H1 (cell line): Measurements from ENCODE around the gene POLR3F. TPM values are rescaled to one million over a fixed set of nuclear protein-coding genes. Genes with fewer than 3 reads are reported as not detected.
A peak's percentile ranks its signal among the peaks of the same experiment; 100 is the strongest.

ENCODE experiments used
- ASH2L ChIP-seq: fragments of 200-600, 300-600 bp; sonication (generic); IDR thresholded peaks from one replicate; pipeline ENCODE4 v1.7.1; 2017; ENCODE audit warnings: low read length
- BACH1 ChIP-seq: IDR thresholded peaks from 2 replicates; pipeline ENCODE4 v1.6.1; 2012; ENCODE audit warnings: low read length, improper control_type of control experiment
- BCL11A ChIP-seq, 2 experiments: IDR thresholded peaks; one replicate each; pipeline ENCODE4 v1.6.1; 2011; ENCODE audit warnings: low read depth in 2 of 2, low read length in 2 of 2, mild to moderate bottlenecking in 2 of 2
- CBX5 ChIP-seq: fragments of 300-800, 300-1000 bp; sonication (generic); IDR thresholded peaks from 2 replicates; pipeline ENCODE4 v1.7.1; 2016; ENCODE audit warnings: antibody characterized with exemption, low read length, low read depth
- CBX8 ChIP-seq: fragments of 300-800, 300-1000 bp; sonication (generic); IDR thresholded peaks from 2 replicates; pipeline ENCODE4 v1.7.1; 2016; ENCODE audit warnings: low read depth, low read length, borderline replicate concordance
- CHD1 ChIP-seq: IDR thresholded peaks from 2 replicates; pipeline ENCODE4 v1.6.1; 2012; ENCODE audit warnings: low read depth, low read length, improper control_type of control experiment
- CHD2 ChIP-seq: IDR thresholded peaks from 2 replicates; pipeline ENCODE4 v1.6.1; 2012; ENCODE audit warnings: low read length, improper control_type of control experiment
- HDAC2 ChIP-seq, 2 experiments: fragments of 300-600 bp in 1 of 2; sonication (generic) in 1 of 2; IDR thresholded peaks; 2 replicates each; pipeline ENCODE4 v1.6.1; 2011 to 2012; ENCODE audit warnings: low read depth in 2 of 2, low read length in 2 of 2, mild to moderate bottlenecking in 2 of 2, moderate library complexity in 2 of 2, borderline replicate concordance in 1 of 2, inconsistent platforms in 1 of 2
- JUN ChIP-seq: IDR thresholded peaks from 2 replicates; pipeline ENCODE4 v1.6.1; 2011; ENCODE audit warnings: low read depth, mild to moderate bottlenecking, improper control_type of control experiment, low read length
- MAFK ChIP-seq: IDR thresholded peaks from 2 replicates; pipeline ENCODE4 v1.6.1; 2012; ENCODE audit warnings: low read depth, mild to moderate bottlenecking, improper control_type of control experiment, low read length
- NANOG ChIP-seq: IDR thresholded peaks from 2 replicates; pipeline ENCODE4 v1.6.1; 2011; ENCODE audit warnings: low read length, low read depth, mild to moderate bottlenecking, inconsistent platforms; ENCODE audit not compliant: insufficient read depth, poor library complexity, severe bottlenecking
- NRF1 ChIP-seq: IDR thresholded peaks from 2 replicates; pipeline ENCODE4 v1.6.1; 2011; ENCODE audit warnings: mild to moderate bottlenecking, low read depth, low read length, improper control_type of control experiment
- PHF8 ChIP-seq: fragments of 200-600 bp; sonication (generic); conservative IDR thresholded peaks from 2 replicates; pipeline ENCODE4 v1.7.1; 2012; ENCODE audit warnings: low read depth, mild to moderate bottlenecking, inconsistent platforms, low read length, moderate library complexity
- POLR2AphosphoS5 ChIP-seq: IDR thresholded peaks from 2 replicates; pipeline ENCODE4 v1.6.1; 2011; ENCODE audit warnings: low read depth, low read length
- RAD21 ChIP-seq, 2 experiments: IDR thresholded peaks in 1 of 2; conservative IDR thresholded peaks in 1 of 2; 2 replicates each; pipeline ENCODE4 v1.6.1; 2011; ENCODE audit warnings: low read depth in 2 of 2, low read length in 2 of 2, improper control_type of control experiment in 1 of 2, inconsistent platforms in 1 of 2, mild to moderate bottlenecking in 1 of 2, moderate library complexity in 1 of 2
- RXRA ChIP-seq: IDR thresholded peaks from 2 replicates; pipeline ENCODE4 v1.6.1; 2011; ENCODE audit warnings: low read depth, mild to moderate bottlenecking, low read length, moderate library complexity; ENCODE audit not compliant: insufficient read depth
- SIRT6 ChIP-seq: IDR thresholded peaks from one replicate; pipeline ENCODE4 v1.7.1; 2012; ENCODE audit warnings: low read length, inconsistent platforms
- SP1 ChIP-seq: IDR thresholded peaks from 2 replicates; pipeline ENCODE4 v1.6.1; 2011; ENCODE audit warnings: low read depth, low read length
- SP2 ChIP-seq: IDR thresholded peaks from 2 replicates; pipeline ENCODE4 v1.6.1; 2012; ENCODE audit warnings: mild to moderate bottlenecking, low read length, inconsistent platforms
- SP4 ChIP-seq: IDR thresholded peaks from 2 replicates; pipeline ENCODE4 v1.6.1; 2012; ENCODE audit warnings: low read length, inconsistent platforms
- SRF ChIP-seq: IDR thresholded peaks from 2 replicates; pipeline ENCODE4 v1.6.1; 2011; ENCODE audit warnings: mild to moderate bottlenecking, low read depth, low read length, moderate library complexity
- TBP ChIP-seq: IDR thresholded peaks from 2 replicates; pipeline ENCODE4 v1.6.1; 2011; ENCODE audit warnings: low read depth, low read length, improper control_type of control experiment
- TCF12 ChIP-seq: IDR thresholded peaks from 2 replicates; pipeline ENCODE4 v1.6.1; 2011; ENCODE audit warnings: low read depth, mild to moderate bottlenecking, low read length
- ZNF274 ChIP-seq: IDR thresholded peaks from 2 replicates; pipeline ENCODE4 v1.7.0; 2012; ENCODE audit warnings: low read length, borderline replicate concordance; ENCODE audit errors: extremely low read depth
- polyA plus RNA-seq, 7 experiments: library from polyadenylated mRNA; depleted of rRNA in 3 of 7; stranded (reverse) in 5 of 7; unstranded in 2 of 7; fragments of >200 nt in 5 of 7; fragments of 200-250 nt in 2 of 7; gene quantifications; 1 replicate in 5 of 7; 2 replicates in 1 of 7; 4 replicates in 1 of 7; pipeline versions ENCODE4 v1.2.1 to v1.2.3, GENCODE V29; 2011 to 2013; ENCODE audit warnings: missing spikeins in 2 of 7, mixed read lengths in 2 of 7
- total RNA-seq: library from RNA; stranded (reverse); fragmentation: NEBNext Ultra II Directional; extraction: Animal tissue kit (Norgen Biotek cat#: 25700); gene quantifications from 2 replicates; pipeline ENCODE4 v1.2.1, GENCODE V29; 2021

Gene POLR3F
- total and polyA plus RNA-seq, 2 of the 8 experiments (the other 6 are each of a cell fraction or from before 2014, with no cell fraction given): 5.7 to 14.0 TPM

DNA sequence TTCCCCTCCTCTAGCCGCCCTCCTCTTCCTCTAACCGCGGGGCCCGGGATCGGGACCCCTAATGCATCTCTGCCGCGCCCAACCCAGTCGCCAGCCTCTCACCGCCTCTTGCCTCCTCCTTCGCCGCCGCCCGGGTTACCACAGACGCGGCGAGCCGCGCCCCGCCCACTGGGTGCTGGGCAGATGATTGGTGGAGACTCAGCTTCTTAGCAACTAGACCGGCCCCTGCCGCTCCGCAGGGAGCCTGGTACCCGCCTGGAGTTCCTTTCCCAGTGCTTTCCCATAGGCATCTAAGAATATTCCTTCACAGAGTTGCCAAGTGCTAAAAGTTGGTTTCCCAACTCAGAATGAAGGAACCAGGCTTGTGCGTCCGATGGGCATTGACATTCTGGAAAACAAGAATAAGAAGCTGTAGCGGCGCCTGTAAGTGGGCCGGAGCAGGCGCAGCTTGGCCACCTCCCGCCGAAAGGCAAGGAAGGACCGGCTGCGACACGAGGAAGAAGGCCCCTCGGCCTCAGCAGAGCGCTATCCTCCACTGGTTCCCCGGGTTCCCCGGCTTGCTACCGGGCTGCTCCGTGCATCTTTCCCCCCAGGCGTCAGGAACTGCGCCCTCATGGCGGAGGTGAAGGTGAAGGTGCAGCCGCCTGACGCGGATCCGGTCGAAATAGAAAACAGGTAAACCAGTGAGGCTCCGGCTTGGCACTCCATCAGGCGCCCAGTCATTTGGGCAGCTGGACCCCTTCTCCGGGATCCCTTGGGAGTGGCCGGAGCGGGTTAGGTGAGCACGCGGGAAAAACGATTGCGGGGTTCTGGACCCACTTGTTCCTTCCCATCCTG lies at the start of gene POLR3F, which contains the start of gene DZANK1 (continued):
- TF ChIP-seq CBX5 (no peak), SP1 (peak; percentile 70; the same call in 1 of the 2 replicates), TBP (peak; percentile 84), JUN (no peak), CHD1 (no peak), CBX8 (no peak), RAD21 (IDR thresholded peaks at IDR 0.05 in 1 of 2, conservative IDR thresholded peaks at IDR 0.05 in 1 of 2; ENCODE audit: low read depth in 2 of 2, low read length in 2 of 2) (0 out of 4 replicates have a peak, but pooled peaks of 1 of the 2 experiments have one; percentile 4), NRF1 (no peak), BCL11A (IDR thresholded peaks at IDR 0.05; ENCODE audit: low read depth in 2 of 2, low read length in 2 of 2) (no peak), RXRA (no peak), ZNF274 (no peak), MAFK (no peak), ASH2L (peak; percentile 98), PHF8 (peak; percentile 95), SP2 (no peak), TCF12 (no peak), BACH1 (no peak), NANOG (no peak), POLR2AphosphoS5 (peak; percentile 89), SP4 (peak; percentile 100), SIRT6 (no peak), HDAC2 (IDR thresholded peaks at IDR 0.05; ENCODE audit: borderline replicate concordance in 1 of 2, low read depth in 2 of 2, low read length in 2 of 2) (peak in 1 of 2 experiments; percentile 92; a peak in 2 of 4 replicates), CHD2 (no peak), SRF (peak; percentile 86)
